GM12891 (cell line): Measurements from ENCODE around the gene BMPR1A.

Experiments used
- DNase-seq: peaks from one replicate; pipeline ENCODE4 v3.0.0; 2011; ENCODE audit warnings: low spot score; ENCODE audit not compliant: insufficient read length
- FAIRE-seq: peaks from 2 replicates; lab custom pipeline; 2011; peaks lifted over from hg19 to GRCh38; lab: Jason Lieb, UNC
- PAX5 ChIP-seq: IDR thresholded peaks from 2 replicates; pipeline ENCODE4 v1.6.1; 2011; ENCODE audit warnings: low read length, moderate library complexity, mild to moderate bottlenecking; ENCODE audit not compliant: insufficient read depth, severe bottlenecking
- POLR2A ChIP-seq: IDR thresholded peaks from 2 replicates; pipeline ENCODE4 v1.6.1; 2011; ENCODE audit warnings: low read depth, low read length, control low read depth
- POLR2AphosphoS5 ChIP-seq: IDR thresholded peaks from 2 replicates; pipeline ENCODE4 v1.6.1; 2011; ENCODE audit warnings: low read depth, low read length, control low read depth
- POU2F2 ChIP-seq: IDR thresholded peaks from 2 replicates; pipeline ENCODE4 v1.6.1; 2011; ENCODE audit warnings: low read depth, mild to moderate bottlenecking, control low read depth, low read length, moderate library complexity
- SPI1 ChIP-seq: IDR thresholded peaks from 2 replicates; pipeline ENCODE4 v1.6.1; 2011; ENCODE audit warnings: low read depth, low read length, control low read depth
- TAF1 ChIP-seq: IDR thresholded peaks from 2 replicates; pipeline ENCODE4 v1.6.1; 2011; ENCODE audit warnings: low read depth, low read length, control low read depth

BMPR1A gene

GRCh38 chr10:86899132-86899531, 142.7 kb downstream of the BMPR1A start:
- no peak for FAIRE-seq
- no peak for DNase-seq
- TF ChIP-seq SPI1 (no peak), POU2F2 (no peak), PAX5 (no peak), TAF1 (no peak), POLR2AphosphoS5 (no peak), POLR2A (no peak)

- FAIRE-seq (no peak), DNase-seq (no peak)
- TF ChIP-seq SPI1 (no peak), TAF1 (no peak), POU2F2 (no peak), PAX5 (no peak), POLR2A (no peak), POLR2AphosphoS5 (no peak)
These were observed 143.4 kb downstream of the BMPR1A start for GRCh38 chr10:86899670-86900276.

- TF ChIP-seq POLR2AphosphoS5, result no peak
- TF ChIP-seq POLR2A, result no peak
- TF ChIP-seq POU2F2, result no peak
- TF ChIP-seq SPI1, result no peak
- TF ChIP-seq PAX5, result no peak
- TF ChIP-seq TAF1, result no peak
- FAIRE-seq, result peak; percentile 20
- DNase-seq, result no peak
These were observed 144.5 kb downstream of the BMPR1A start for GRCh38 chr10:86900955-86901354.

- FAIRE-seq (no peak), DNase-seq (no peak)
- TF ChIP-seq TAF1 (no peak), POU2F2 (no peak), POLR2AphosphoS5 (no peak), POLR2A (no peak)
These were observed 148.2 kb downstream of the BMPR1A start for GRCh38 chr10:86904600-86904999.

- FAIRE-seq, result no peak
- DNase-seq, result no peak
- TF ChIP-seq POLR2A (no peak), PAX5 (no peak), POU2F2 (no peak), TAF1 (no peak), POLR2AphosphoS5 (no peak), SPI1 (no peak)
These were observed 149.0 kb downstream of the BMPR1A start for GRCh38 chr10:86905429-86905828.

GRCh38 chr10:86914734-86915133, 158.3 kb downstream of the BMPR1A start:
- DNase-seq (no peak), FAIRE-seq (no peak)
- TF ChIP-seq POU2F2 (no peak), SPI1 (no peak), POLR2A (no peak)

- FAIRE-seq, result no peak
- TF ChIP-seq PAX5 (no peak), POLR2A (no peak), TAF1 (no peak), POU2F2 (no peak), SPI1 (no peak), POLR2AphosphoS5 (no peak)
- DNase-seq, result no peak
These were observed 161.6 kb downstream of the BMPR1A start for GRCh38 chr10:86918022-86918471.

GRCh38 chr10:86922553-86922961, 166.1 kb downstream of the BMPR1A start:
- DNase-seq, result no peak
- TF ChIP-seq POLR2A (no peak), POU2F2 (no peak), POLR2AphosphoS5 (no peak), PAX5 (no peak), TAF1 (no peak), SPI1 (no peak)
- no peak for FAIRE-seq

GRCh38 chr10:86929468-86930380, 173.3 kb downstream of the BMPR1A start:
- TF ChIP-seq PAX5, result no peak
- no peak for TF ChIP-seq POLR2AphosphoS5
- TF ChIP-seq POU2F2, result no peak
- no peak for TF ChIP-seq POLR2A
- TF ChIP-seq TAF1, result no peak
- TF ChIP-seq SPI1, result no peak
- no peak for FAIRE-seq
- DNase-seq, result no peak
